Endothelial cell (in vitro differentiated cells): ENCODE results near the gene AMIGO1. TPM values are rescaled to one million over a fixed set of nuclear protein-coding genes. Genes with fewer than 3 reads are reported as not detected.
A peak's percentile ranks its signal among the peaks of the same experiment; 100 is the strongest.

ENCODE experiments used
- DNase-seq: peaks from one replicate; pipeline ENCODE4 v3.0.0; 2021; ENCODE audit warnings: low spot score
- H3K27ac Mint-ChIP-seq: one replicate; pipeline ENCODE4 v1.8.0; 2021; ENCODE audit warnings: mixed read lengths, inconsistent platforms; ENCODE audit not compliant: unreplicated experiment
- H3K27me3 Mint-ChIP-seq: one replicate; pipeline ENCODE4 v1.8.0; 2021; ENCODE audit warnings: mild to moderate bottlenecking, moderate library complexity, mixed read lengths, inconsistent platforms; ENCODE audit not compliant: unreplicated experiment
- H3K36me3 Mint-ChIP-seq: one replicate; pipeline ENCODE4 v1.8.0; 2021; ENCODE audit warnings: mild to moderate bottlenecking, low read depth, mixed read lengths, inconsistent platforms; ENCODE audit not compliant: unreplicated experiment
- H3K4me1 Mint-ChIP-seq: one replicate; pipeline ENCODE4 v1.8.0; 2021; ENCODE audit warnings: mild to moderate bottlenecking, mixed read lengths, inconsistent platforms; ENCODE audit not compliant: unreplicated experiment
- H3K4me3 Mint-ChIP-seq: one replicate; pipeline ENCODE4 v1.8.0; 2021; ENCODE audit warnings: mild to moderate bottlenecking, mixed read lengths, inconsistent platforms; ENCODE audit not compliant: unreplicated experiment
- H3K9me3 Mint-ChIP-seq: one replicate; pipeline ENCODE4 v1.8.0; 2021; ENCODE audit warnings: mixed read lengths, inconsistent platforms; ENCODE audit not compliant: unreplicated experiment
- total RNA-seq: library from RNA; stranded (reverse); fragmentation: NEBNext Ultra II Directional; extraction: Animal tissue kit (Norgen Biotek cat#: 25700); gene quantifications from one replicate; pipeline ENCODE4 v1.2.1, GENCODE V29; 2021; ENCODE audit not compliant: unreplicated experiment
- TF ChIP-seq, protein P1 (sequence below): fragments of 200-600 bp; sonication (generic); IDR thresholded peaks from one replicate; pipeline ENCODE4 v1.5.0; 2021; ENCODE audit warnings: antibody characterized with exemption; ENCODE audit not compliant: unreplicated experiment

AMIGO1 gene
- total RNA-seq, 1 donor from 2014 or later: 1.2 TPM

- Mint-ChIP-seq H3K4me1 (peaks cover 2% of the 10 kb centered on the region), H3K9me3 (no peaks in the 10 kb centered on the region), H3K36me3 (peaks cover 7% of the 10 kb centered on the region), H3K27me3 (peaks cover 2% of the 10 kb centered on the region), H3K27ac (no peak overlapping the region), H3K4me3 (no peak overlapping the region)
- no peak for DNase-seq
- TF ChIP-seq, protein P1, sequence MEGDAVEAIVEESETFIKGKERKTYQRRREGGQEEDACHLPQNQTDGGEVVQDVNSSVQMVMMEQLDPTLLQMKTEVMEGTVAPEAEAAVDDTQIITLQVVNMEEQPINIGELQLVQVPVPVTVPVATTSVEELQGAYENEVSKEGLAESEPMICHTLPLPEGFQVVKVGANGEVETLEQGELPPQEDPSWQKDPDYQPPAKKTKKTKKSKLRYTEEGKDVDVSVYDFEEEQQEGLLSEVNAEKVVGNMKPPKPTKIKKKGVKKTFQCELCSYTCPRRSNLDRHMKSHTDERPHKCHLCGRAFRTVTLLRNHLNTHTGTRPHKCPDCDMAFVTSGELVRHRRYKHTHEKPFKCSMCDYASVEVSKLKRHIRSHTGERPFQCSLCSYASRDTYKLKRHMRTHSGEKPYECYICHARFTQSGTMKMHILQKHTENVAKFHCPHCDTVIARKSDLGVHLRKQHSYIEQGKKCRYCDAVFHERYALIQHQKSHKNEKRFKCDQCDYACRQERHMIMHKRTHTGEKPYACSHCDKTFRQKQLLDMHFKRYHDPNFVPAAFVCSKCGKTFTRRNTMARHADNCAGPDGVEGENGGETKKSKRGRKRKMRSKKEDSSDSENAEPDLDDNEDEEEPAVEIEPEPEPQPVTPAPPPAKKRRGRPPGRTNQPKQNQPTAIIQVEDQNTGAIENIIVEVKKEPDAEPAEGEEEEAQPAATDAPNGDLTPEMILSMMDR: no peak
These were observed 7.1 kb downstream of the AMIGO1 start for GRCh38 chr1:109502364-109502851.

DNA sequence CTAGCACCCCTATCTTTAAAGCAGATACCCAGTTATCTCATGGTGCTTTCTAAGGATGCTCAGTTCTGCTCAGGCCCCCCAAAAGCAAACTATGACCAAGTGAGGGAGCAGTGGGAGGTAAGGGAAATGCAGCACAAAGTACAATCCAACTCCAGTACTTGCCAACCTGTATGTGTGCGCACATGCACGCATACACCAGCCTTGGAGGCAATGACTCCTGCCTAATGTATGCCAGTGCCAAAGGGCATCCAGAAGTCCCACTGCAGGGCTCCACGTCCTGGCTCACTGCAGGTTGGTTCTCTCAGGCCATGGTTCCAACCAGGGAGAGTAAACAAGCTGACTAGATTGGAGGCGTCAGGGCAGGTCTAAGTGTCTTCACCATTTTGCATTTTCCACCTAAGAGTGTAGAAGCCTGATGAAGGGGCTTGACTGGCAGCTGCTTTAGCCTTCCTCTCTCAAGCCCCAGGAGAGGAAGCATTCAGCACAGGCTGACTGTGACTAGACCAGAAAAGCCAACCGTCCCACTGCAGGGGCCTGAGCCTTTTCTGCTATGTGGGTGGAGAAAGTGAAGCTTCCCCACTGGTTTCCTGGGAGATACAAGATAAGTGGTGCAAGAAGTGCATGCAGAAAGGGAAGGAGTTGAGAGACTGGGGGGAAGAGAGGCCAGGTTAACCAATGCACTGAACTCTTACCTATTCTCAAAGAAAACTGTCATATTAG is 7.7 kb downstream of the AMIGO1 start:
- no peak for DNase-seq
- Mint-ChIP-seq H3K36me3 (peaks cover 7% of the 10 kb centered on the region), H3K4me1 (peaks cover 2% of the 10 kb centered on the region), H3K9me3 (no peaks in the 10 kb centered on the region), H3K4me3 (no peak overlapping the region), H3K27me3 (peaks cover 2% of the 10 kb centered on the region), H3K27ac (no peak overlapping the region)
- TF ChIP-seq, protein P1: no peak

GRCh38 chr1:109500941-109501381 is 8.6 kb downstream of the AMIGO1 start:
- H3K27me3 Mint-ChIP-seq: peaks cover 2% of the 10 kb centered on the region
- no peaks in the 10 kb centered on the region for H3K9me3 Mint-ChIP-seq
- H3K4me3 Mint-ChIP-seq: no peak overlapping the region
- H3K36me3 Mint-ChIP-seq: peaks cover 13% of the 10 kb centered on the region
- H3K4me1 Mint-ChIP-seq: peaks cover 2% of the 10 kb centered on the region
- TF ChIP-seq, protein P1: no peak
- H3K27ac Mint-ChIP-seq: no peak overlapping the region
- no peak for DNase-seq

DNA sequence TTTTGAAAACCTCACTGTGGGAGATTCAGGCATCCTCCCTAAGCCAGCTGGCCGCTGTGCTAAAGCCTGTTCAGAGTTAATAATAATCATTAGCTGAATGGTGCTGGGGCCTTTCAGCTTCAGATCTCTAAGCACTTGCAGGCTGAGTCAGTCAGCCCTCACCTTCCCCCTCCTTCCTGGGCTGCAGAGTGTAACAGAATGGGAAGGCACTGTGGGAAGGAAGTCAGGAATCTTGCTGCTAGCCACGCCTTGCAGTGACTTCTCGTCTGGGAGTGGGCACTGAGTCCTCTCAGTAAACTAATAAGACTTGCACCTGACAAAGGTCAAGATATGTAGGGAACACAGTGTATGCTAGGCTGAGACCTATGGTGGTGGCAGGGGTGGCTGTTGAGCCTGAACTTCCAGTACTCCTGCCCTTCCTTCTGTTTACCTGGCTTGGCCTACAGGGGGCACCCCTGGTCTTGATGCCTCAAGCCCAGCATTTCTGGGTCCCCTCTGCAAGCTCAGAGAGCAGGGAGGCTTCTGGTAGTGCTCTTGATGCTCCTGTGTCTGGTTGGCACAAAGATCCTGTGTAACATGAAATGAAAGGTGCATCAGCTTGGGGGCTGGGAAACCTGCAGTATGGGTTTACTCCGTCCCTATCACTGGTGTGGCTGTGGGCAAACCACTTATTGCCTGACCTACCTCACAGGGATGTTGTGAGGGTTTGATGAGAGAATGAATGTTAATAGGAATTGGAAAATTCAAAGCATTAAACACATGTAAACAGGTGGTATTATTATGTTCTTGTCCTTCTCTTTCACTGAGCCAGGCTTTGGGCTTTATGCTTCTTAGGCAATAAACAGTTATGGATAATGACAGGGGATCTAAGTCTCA is 9.6 kb downstream of the AMIGO1 start:
- Mint-ChIP-seq H3K9me3 (no peaks in the 10 kb centered on the region), H3K4me1 (peaks cover 2% of the 10 kb centered on the region), H3K4me3 (no peak overlapping the region), H3K36me3 (peaks cover 13% of the 10 kb centered on the region), H3K27me3 (peaks cover 2% of the 10 kb centered on the region), H3K27ac (no peak overlapping the region)
- peak; percentile 62 for DNase-seq
- TF ChIP-seq, protein P1: peak; percentile 64
